GM12872 (cell line): ENCODE data around the gene AEBP2.

Experiments
- TF ChIP-seq, protein P1 (sequence below): IDR thresholded peaks from 3 replicates; pipeline ENCODE4 v1.5.1; 2011; ENCODE audit warnings: low read depth, mild to moderate bottlenecking, low read length, moderate library complexity; ENCODE audit not compliant: insufficient read depth

The AEBP2 gene

DNA sequence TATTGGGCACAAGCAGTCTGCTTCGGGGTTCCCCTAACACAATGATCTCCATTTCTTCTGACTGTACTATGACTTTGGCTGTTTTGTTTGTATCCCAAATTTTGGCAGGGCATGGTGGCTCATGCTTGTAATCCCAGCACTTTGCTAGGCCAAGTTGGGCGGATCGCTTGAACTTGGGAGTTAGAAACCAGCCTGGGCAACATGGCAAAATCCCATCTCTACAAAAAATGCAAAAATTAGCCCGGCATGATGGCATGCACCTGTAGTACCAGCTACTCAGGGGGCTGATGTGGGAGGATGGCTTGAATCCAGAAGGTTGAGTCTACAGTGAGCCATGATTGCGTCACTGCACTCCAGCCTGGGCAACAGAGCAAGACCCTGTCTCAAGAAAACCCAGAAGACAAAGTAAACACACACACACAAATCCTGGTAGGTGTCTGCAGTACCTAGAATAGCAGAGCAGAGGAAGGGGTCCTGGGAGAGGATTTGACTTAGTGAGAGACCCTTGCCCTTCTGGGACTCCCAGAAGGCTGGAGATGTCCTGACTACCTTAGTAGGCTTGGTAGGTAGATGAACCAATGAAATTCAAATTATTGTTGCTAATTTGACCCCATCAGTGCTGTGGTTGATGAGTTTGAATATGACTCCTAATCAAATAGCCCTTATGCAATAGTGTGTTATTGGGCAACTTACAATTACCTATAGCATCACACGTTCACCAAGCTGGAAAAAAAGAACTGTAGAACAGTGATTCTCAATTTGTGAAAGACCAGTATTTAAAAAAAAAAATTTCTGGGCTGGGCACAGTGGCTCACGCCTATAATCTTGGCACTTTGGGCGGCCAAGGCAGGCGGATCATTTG is 6.8 kb upstream of the AEBP2 start:
- TF ChIP-seq, protein P1, sequence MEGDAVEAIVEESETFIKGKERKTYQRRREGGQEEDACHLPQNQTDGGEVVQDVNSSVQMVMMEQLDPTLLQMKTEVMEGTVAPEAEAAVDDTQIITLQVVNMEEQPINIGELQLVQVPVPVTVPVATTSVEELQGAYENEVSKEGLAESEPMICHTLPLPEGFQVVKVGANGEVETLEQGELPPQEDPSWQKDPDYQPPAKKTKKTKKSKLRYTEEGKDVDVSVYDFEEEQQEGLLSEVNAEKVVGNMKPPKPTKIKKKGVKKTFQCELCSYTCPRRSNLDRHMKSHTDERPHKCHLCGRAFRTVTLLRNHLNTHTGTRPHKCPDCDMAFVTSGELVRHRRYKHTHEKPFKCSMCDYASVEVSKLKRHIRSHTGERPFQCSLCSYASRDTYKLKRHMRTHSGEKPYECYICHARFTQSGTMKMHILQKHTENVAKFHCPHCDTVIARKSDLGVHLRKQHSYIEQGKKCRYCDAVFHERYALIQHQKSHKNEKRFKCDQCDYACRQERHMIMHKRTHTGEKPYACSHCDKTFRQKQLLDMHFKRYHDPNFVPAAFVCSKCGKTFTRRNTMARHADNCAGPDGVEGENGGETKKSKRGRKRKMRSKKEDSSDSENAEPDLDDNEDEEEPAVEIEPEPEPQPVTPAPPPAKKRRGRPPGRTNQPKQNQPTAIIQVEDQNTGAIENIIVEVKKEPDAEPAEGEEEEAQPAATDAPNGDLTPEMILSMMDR = no peak

- TF ChIP-seq, protein P1 = no peak
Observed at GRCh38 chr12:19434538-19434937, 4.8 kb upstream of the AEBP2 start.

DNA sequence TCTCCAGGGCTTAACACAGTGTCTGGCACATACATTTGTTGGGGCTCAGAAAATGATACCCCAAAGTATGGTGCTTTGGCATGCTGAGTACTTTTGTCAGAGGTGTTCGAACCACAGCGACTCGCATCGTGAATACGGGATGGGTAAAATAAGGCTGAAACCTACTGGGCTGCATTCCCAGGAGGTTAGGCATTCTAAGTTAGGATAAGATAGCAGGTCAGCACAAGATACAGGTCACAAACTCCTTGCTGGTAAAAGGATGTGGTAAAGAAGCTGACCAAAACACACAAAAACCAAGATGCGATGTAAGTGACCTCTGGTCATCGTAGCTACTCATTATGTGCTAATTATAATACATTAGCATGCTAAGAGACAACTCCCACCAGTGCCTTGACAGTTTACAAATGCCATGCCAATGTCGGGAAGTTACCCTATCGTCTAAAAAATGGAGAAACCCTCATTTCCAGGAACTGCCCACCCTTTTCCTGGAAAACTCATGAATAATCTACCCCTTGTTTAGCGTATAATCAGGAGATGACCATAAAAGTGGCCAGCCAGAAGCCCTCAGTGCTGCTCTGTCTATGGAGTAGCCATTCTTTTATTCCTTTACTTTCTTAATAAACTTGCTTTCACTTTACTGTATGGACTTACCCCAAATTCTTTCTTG is 3.3 kb upstream of the AEBP2 start:
- TF ChIP-seq, protein P1 = no peak

GRCh38 chr12:19436931-19437330 is 2.4 kb upstream of the AEBP2 start:
- TF ChIP-seq, protein P1 = no peak

GRCh38 chr12:19437996-19438395 is 1.3 kb upstream of the AEBP2 start:
- TF ChIP-seq, protein P1 = no peak

DNA sequence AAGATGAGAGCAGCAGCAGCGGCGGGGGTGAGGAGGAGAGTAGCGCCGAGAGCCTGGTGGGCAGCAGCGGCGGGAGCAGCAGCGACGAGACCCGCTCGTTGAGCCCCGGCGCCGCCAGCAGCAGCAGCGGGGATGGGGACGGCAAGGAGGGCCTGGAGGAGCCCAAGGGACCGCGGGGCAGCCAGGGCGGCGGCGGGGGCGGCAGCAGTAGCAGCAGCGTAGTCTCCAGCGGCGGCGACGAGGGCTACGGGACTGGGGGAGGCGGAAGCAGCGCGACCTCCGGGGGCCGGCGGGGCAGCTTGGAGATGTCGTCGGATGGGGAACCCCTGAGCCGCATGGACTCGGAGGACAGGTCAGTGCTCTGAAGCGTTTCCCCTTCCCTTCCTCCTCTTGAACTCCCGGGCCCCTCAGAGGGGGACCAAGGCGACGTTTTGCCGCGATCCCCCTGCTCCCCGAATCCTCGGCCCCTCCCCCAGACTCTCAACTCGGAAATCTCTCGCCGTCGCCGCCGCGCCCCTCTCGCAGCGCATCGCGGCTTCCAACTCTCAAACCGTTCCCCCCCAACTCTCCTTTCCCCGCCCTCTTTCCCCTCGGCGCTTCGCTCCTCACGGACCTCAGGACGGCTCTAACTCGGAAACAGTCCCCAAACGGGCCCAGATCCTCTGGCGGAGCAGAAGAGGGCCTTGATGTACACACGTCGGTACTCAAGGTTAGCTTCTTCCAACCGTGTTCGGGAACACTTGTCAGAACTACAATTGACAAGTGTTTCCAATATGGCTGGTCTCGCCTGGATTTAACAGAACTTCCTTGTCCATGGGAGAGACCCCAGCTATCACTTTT is 947 bp downstream of the AEBP2 start:
- TF ChIP-seq, protein P1 = no peak

GRCh38 chr12:19440916-19441315 is 1.6 kb downstream of the AEBP2 start:
- TF ChIP-seq, protein P1 = no peak
